ENCODE measurements around the gene FAM216A. TPM values are rescaled to one million over a fixed set of nuclear protein-coding genes. Genes with fewer than 3 reads are reported as not detected.

The FAM216A gene
- total and polyA plus RNA-seq, 9 of the 15 experiments (the other 6 are each of a cell fraction or from before 2014, with no cell fraction given), result 17.2 to 96.9 (median 48.5) TPM

GRCh38 chr12:110449799-110450497 is 18.7 kb upstream of the FAM216A start, which contains the start of gene ARPC3 (continued):
- peak; percentile 82; the same call in 1 of the 2 replicates for TF ChIP-seq ZNF609 (CRISPR knock-in tag; IDR thresholded peaks at IDR 0.05; ENCODE audit: borderline replicate concordance)
- no peak for TF ChIP-seq ZNF282 (CRISPR knock-in tag; IDR thresholded peaks at IDR 0.05)
- TF ChIP-seq PHF21A (IDR thresholded peaks at IDR 0.05; ENCODE audit: borderline replicate concordance, low read depth), result peak; percentile 37; the same call in 1 of the 2 replicates
- no peak for TF ChIP-seq TFAM (CRISPR knock-in tag; conservative IDR thresholded peaks at IDR 0.05)
- TF ChIP-seq BCLAF1 (IDR thresholded peaks at IDR 0.05; ENCODE audit: borderline replicate concordance in 1 of 2, control insufficient read depth in 1 of 2, low read depth in 2 of 2, low read length in 1 of 2), result no peak
- TF ChIP-seq SPI1 (IDR thresholded peaks at IDR 0.05; ENCODE audit: borderline replicate concordance, low read depth, low read length), result peak; percentile 97
- TF ChIP-seq GATAD2B (IDR thresholded peaks at IDR 0.05; ENCODE audit: borderline replicate concordance), result peak; percentile 85
- no peak for TF ChIP-seq HIVEP1 (CRISPR knock-in tag; IDR thresholded peaks at IDR 0.05)
- TF ChIP-seq RERE (CRISPR knock-in tag; IDR thresholded peaks at IDR 0.05; ENCODE audit: borderline replicate concordance), result no peak
- TF ChIP-seq POLR2A (conservative IDR thresholded peaks at IDR 0.05), result peak; percentile 94
- TF ChIP-seq NR1H2 (CRISPR knock-in tag; IDR thresholded peaks at IDR 0.05), result 0 out of 2 replicates have a peak, but pooled peaks have one; percentile 41
- TF ChIP-seq RBM14 (IDR thresholded peaks at IDR 0.05; ENCODE audit: borderline replicate concordance, insufficient read depth, low read depth, low read length), result 0 out of 2 replicates have a peak, but pooled peaks have one; percentile 67
- TF ChIP-seq SMARCB1 (IDR thresholded peaks at IDR 0.05; ENCODE audit: insufficient read length, low read depth), result no peak
- peak; percentile 32; the same call in 1 of the 2 replicates for TF ChIP-seq HLTF (IDR thresholded peaks at IDR 0.05)

Measured in K562 (cell line).